NOMO-1 (cell line): ENCODE results near the gene RLN2.
A peak's percentile ranks its signal among the peaks of the same experiment; 100 is the strongest.
"Not testable (repeated sequence)": the region's sequence is repeated elsewhere in the genome, so short reads cannot be mapped to it uniquely, and the experiment has no call there.

Source experiments
- DNase-seq, 2 experiments: peaks; one replicate each; lab custom pipeline; 2025; ENCODE audit not compliant: unreplicated experiment in 2 of 2; lab: John Stamatoyannopoulos, UW

The RLN2 gene, protein sequence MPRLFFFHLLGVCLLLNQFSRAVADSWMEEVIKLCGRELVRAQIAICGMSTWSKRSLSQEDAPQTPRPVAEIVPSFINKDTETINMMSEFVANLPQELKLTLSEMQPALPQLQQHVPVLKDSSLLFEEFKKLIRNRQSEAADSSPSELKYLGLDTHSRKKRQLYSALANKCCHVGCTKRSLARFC

GRCh38 chr9:5303840-5304795 is at the start of gene RLN2:
TSS of gene RLN2 (minus strand) at chr9:5304716. CDS start at chr9:5304580, 136 bp downstream.
- DNase-seq = not testable (repeated sequence)

DNA sequence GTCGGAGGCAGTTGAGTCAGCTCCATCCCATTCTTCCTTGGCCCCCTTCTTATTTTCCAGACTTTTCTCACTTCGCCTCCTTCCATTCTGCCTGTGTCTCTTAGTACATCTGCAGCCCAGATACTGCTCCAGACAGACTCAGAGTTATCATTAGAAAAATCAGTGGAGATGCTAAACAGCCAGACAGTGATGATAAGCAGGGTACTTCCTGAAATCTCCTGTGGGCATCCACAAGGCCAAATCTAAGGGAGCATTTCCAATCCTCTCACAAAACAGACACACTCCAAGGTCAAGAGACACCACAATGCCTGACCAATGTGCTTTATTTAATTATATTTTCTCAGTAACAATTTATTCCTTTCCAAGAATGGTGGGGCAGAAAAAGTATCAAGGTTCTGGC is 49.7 kb upstream of the RLN2 start:
- no peak for DNase-seq

DNA sequence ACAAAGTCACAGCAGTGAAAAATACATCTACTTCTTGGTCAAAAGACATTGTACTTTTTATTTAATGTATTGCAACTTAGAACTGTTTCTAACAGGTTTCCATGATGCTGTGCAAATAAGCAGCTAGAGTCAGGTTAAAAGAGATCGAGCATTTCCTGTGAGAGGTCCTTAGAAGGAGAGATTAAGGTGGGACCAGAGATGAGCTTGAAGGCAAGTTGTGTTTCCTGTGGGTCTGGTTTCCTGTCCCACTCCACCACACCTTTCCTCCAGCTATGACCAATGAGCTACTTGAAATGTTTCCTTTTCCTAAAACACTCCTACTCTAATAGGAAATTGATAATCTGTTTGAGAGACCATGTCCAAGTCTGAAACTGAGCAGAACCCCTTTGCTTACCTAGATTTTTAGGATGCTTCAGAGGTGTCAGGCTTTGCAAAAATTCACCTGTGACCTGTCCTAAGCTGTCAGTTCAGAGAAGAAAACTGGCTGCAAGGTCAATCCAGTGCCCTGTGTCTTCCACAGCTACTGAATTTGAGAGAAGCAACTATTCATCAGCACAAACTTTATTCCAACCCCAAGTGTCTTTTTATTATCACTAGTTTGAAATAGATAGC is 48.2 kb upstream of the RLN2 start:
- no peak for DNase-seq

DNA sequence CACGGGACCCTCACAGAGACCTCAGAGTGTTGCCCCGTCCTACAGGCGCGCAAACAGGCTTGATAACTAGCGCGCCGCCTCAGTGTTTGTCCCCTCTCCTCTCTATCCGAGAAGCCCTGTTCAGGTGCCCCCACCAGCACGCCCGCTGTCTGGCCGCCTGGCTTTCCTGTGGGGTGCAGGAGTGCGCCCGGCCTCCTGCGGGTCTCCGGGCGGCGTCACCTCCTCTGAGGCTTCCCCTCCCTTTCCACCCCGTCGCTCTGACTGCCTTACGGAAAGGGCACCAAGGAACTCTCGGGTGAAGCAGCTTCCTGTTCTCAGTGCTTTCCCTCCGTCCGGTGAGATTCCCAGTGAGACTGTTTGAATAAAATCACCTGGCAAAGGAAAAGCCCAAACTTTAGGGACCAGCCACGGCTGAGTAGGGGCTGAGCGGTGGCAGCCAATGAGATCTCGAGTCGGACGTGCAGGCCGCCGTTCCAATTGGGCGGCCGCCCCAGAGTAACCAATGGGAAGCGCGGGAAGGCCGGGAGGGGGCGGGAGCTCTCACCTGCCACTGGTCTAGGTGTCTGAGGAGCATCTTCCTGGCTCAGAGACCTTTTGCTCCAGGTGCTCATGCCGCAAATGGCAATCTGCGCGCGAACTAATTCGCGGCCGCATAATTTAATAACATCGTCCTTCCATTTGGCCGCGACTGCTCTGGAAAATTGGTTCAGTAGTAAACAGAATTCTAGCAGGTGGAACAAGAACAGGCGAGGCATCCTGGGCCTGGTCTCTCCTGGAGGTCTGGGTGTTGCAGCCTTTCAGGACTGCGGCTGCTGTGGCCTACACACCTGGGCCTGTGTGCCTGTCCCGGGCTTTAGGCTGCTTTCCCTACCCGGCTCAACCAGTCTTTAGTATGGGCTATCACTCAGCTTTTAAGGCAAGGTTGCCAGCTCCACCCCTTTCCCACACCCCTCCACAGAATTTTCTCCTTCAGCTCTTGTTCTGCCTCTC is 34.8 kb upstream of the RLN2 start, which contains the start of gene RLN1:
Gene RLN1 (minus strand): TSS at position 885 of the 990 bp plus-strand sequence. CDS start 130 bp downstream, at position 755.
- DNase-seq = not testable (repeated sequence)

GRCh38 chr9:5336688-5337087 is 32.2 kb upstream of the RLN2 start:
- DNase-seq = no peak

GRCh38 chr9:5331276-5331675 is 26.8 kb upstream of the RLN2 start:
- DNase-seq = not testable (repeated sequence)

- DNase-seq = no peak
Measured at GRCh38 chr9:5326893-5327548, 22.5 kb upstream of the RLN2 start.

GRCh38 chr9:5326187-5326586 is 21.7 kb upstream of the RLN2 start:
- DNase-seq = no peak

GRCh38 chr9:5321601-5322000 is 17.1 kb upstream of the RLN2 start:
- not testable (repeated sequence) for DNase-seq

DNA sequence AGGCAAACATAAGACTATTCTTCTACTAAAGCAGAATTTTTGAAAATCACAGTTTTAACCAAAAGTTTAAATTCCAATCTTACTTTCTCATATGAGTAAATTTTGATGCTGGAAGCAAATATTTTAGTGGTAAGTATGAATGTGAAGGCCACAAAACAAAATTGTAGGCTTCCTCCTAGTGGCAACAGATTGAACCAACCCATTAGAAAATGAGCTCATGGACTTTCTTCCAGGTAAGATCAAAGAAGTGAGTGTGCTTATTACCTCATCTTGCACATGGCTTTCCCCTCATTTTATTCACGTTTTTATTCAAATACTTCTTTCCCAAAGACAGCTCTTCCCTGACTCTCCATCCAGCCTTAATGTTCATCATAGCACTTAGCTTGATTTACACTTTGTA is 16.5 kb upstream of the RLN2 start:
- DNase-seq = no peak

DNA sequence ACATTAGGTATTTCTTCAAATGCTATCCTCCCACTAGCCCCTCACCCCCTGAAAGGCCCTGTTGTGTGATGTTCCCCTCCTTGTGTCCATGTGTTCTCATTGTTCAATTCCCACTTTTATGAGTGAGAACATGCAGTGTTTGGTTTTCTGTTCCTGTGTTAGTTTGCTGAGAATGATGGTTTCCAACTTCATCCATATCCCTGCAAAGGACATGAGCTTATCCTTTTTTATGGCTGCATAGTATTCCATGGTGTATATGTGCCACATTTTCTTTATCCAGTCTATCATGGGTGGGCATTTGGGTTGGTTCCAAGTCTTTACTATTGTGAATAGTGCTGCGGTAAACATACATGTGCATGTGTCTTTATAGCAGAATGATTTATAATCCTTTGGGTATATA is 11.9 kb upstream of the RLN2 start:
- DNase-seq = not testable (repeated sequence)

DNA sequence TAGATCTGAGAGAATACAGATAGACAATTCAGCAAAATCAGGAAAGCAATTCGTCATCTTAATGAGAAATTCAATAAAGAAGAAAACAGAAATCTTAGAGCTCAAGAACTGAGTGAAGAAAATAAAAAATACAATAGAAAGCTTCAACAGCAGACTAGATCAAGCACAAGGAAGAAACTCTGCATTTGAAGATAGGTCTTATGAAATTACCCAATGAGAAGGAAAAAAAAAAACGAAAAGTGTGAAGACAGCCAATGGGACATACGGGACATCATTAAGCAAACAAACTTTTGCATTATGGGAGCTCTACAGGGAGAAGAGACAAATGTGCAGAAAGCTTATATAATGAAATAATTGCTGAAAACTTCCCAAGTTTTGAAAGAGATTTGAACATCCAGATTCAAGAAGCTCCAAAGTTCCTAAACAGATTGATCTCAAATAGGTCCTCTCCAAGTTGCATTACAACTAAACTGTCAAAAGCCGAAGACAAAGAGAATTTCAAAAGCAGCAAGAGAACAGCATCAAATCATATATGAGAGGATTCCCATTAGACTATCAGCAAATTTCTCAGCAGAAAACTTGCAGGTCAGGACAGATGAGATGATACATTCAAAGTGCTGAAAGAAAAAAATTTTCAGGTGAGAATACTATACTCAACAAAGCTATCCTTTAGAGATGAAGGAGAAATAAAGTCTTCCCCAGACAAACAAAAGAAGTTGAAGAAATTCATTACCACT is 10.8 kb upstream of the RLN2 start:
- DNase-seq = no peak

DNA sequence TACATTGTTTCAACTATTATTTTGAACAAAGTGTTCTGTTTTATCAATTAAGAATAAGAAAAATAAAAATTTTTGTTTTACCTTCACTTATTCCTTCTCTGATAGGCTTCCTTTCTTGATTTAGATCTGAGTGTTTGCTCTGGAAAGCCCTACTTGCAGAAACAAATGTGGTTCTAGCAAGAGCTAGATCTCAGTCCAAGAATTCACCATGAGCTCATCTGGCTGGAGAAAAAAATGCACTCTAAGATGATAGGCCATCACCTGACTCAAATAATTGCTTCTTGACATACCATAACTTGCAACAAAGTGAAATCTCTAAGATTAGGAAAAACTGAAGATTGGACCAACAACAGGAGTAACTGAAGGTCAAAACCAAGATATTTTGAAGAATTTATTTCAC is 6.3 kb upstream of the RLN2 start:
- DNase-seq = no peak

DNA sequence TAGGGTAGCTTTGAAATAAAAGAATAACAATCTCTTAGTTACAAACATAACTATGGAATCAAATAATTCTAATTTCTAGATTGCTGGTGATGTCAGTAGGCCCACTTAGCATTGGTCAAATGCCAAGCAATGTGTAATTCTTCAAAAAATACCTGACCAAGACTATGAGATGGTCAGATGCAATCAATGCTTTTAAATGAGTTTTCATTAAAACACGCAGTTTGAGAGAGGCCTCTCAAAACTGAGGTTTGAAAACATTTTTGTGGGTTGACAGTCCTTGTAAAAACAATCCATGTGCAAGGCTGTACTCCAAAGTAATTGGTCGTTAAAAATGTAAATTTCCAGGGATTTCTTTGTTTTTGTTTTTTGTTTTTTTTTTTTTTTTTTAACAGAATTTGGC is 1.2 kb upstream of the RLN2 start:
- no peak for DNase-seq

DNA sequence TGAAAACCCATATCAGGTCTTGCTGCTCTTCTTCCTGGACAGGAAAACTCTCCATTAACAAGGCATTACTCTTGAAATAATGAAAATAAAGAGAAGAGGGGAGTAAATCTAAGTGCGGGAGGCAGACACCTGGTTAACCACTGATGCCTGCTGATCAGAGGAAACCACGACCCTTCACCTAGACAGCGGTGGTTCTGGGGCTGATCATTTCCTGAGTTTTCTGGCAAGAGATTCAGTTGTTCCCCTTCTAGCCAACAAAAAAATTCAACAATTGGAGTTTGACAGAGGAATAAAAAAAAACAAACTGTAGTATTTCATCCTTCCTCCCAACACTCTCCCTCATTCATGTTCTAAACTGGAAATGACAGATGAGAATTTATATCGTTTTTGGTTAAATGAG is 3.0 kb downstream of the RLN2 start:
- no peak for DNase-seq

DNA sequence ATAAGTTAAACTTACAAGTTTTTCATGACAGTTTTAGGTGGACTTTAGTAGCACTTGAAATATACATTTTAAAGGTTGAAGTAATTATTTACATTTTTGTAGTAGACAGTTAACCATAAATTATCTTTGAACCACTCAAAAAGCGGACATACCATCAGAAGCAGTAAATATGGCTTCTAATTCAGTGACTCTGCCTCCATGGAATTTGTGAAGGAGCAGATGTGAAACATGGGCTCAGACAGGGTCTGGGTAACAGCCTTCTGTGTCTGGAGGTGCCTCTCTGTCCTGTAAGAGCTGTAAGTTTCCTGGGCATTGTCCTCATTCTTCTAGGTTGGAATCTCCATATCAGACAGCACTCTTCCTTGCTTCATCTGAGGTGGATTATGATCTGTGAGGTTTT is 12.4 kb downstream of the RLN2 start:
- DNase-seq = no peak

GRCh38 chr9:5288591-5288990 is 15.9 kb downstream of the RLN2 start:
- DNase-seq = no peak

DNA sequence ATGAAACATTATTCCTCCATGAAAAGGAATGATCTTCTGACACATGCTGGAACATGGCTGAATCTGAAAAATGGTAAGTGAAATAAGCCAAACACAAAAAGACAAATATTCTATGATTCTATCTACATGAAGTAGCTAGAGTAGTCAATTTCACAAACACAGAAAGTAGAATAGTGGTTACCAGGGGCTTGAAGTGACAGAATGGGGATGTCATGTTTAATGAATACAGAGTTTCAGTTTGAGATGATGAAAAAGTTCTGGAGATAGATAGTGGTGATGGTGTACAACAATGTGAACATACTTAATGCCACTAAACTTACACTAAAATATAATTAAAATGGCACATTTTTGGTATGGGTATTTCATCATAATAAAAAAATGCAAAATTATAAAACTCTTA is 18.3 kb downstream of the RLN2 start:
- DNase-seq = no peak

DNA sequence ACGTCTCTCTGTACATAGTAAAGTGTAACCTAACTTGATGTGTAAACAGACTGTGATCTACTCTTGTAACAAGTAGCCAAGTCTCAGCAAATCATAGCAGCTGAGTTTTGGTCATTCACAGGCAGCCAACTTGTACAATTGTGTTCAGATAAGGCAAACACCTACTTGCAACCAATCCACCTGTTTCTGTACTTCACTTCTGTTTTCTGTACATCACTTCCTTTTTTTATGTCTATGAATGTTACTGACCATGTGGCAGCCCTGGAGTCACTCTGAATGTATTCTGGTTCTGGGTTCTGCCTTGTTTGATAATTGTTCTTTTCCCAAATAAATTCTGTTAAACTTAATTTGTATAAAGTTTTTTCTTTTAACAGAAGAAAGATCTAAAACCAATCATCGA is 26.0 kb downstream of the RLN2 start:
- peak in 1 of 2 experiments; percentile 2 for DNase-seq
